Measurements from ENCODE around the gene TMEM132C. TPM values are rescaled to one million over a fixed set of nuclear protein-coding genes. Genes with fewer than 3 reads are reported as not detected.

Gene TMEM132C
- total and polyA plus RNA-seq, 2 of the 8 experiments (the other 6 are each of a cell fraction or from before 2014, with no cell fraction given): 0.23 to 0.76 TPM

DNA sequence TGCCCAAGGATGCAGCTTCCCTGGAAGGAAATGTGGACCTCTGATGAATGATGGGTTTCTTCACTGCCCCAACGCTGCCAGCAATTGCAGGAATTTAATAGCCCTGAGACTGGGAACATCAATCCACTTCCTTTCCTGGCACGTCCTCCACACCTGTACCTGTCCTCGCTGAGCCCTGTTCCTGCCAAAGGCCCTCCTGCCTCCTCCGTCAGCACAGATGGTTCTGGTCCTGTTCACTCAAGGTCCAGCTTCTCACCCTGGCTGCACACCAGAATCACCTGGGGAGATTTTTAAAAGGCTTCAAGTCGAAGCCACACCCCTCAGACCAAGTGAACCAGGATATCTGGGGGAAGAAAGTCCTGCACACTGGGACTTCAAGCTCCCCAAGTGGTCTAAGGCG lies 38.4 kb upstream of the TMEM132C start:
- Histone ChIP-seq H3K79me2 (ENCODE audit: control insufficient read depth in 1 of 2, insufficient read depth in 2 of 2, low read length in 2 of 2) (no peaks in the 10 kb centered on the region; a peak in 1 of 4 replicates), H2AK5ac (ENCODE audit: low read depth, low read length) (no peak overlapping the region), H3K4me1 (replicated peaks in 1 of 4; ENCODE audit: control insufficient read depth in 3 of 4, insufficient read depth in 4 of 4, low read length in 3 of 4) (peaks cover 0 to 5% (median 3%) of the 10 kb centered on the region in 4 experiments; a peak in 3 of 7 replicates), H4K91ac (replicated peaks; ENCODE audit: insufficient read length, low read length) (no peak overlapping the region), H3K27ac (ENCODE audit: low read depth, low read length) (no peak overlapping the region), H4K20me1 (replicated peaks in 1 of 2; ENCODE audit: control insufficient read depth in 1 of 2, insufficient read depth in 2 of 2, low read length in 2 of 2) (no peaks in the 10 kb centered on the region), H3K9me3 (ENCODE audit: insufficient read depth in 2 of 2, low read depth in 1 of 2, low read length in 1 of 2) (no peaks in the 10 kb centered on the region), H3K4me2 (ENCODE audit: insufficient read depth in 1 of 2, low read depth in 2 of 2, low read length in 2 of 2) (no peak overlapping the region), H3K36me3 (ENCODE audit: control insufficient read depth in 2 of 4, insufficient read depth in 4 of 4, low read length in 3 of 4) (no peaks in the 10 kb centered on the region), H3K79me1 (ENCODE audit: low read depth, low read length) (no peaks in the 10 kb centered on the region), H3K56ac (replicated peaks; ENCODE audit: insufficient read length, low read depth, low read length) (no peak overlapping the region), H3K9ac (replicated peaks in 1 of 4; ENCODE audit: extremely low read depth in 1 of 4, low read depth in 3 of 4, low read length in 3 of 4) (no peak overlapping the region), H3K4me3 (ENCODE audit: extremely low read depth in 1 of 4, insufficient read depth in 2 of 4, low read depth in 3 of 4, low read length in 4 of 4) (no peak overlapping the region), H3K4ac (replicated peaks; ENCODE audit: insufficient read length, low read depth, low read length) (no peak overlapping the region), H4K8ac (ENCODE audit: extremely low read depth, insufficient read depth, low read length) (no peak overlapping the region), H2BK12ac (ENCODE audit: low read depth, low read length) (no peak overlapping the region), H2AFZ (ENCODE audit: low read length) (no peak overlapping the region), H3K14ac (ENCODE audit: insufficient read length) (no peak overlapping the region), H4K5ac (ENCODE audit: insufficient read length, low read depth, low read length) (no peak overlapping the region), H3K18ac (ENCODE audit: extremely low read depth, low read length) (no peak overlapping the region), H3K23ac (ENCODE audit: insufficient read length) (no peak overlapping the region), H2BK20ac (ENCODE audit: low read length) (no peak overlapping the region), H2BK120ac (replicated peaks; ENCODE audit: low read depth, low read length) (no peak overlapping the region), H2BK15ac (ENCODE audit: low read length) (no peak overlapping the region), H2BK5ac (ENCODE audit: low read depth, low read length) (no peak overlapping the region), H3K23me2 (ENCODE audit: low read depth, low read length) (no peaks in the 10 kb centered on the region), H3K27me3 (replicated peaks in 1 of 4; ENCODE audit: control insufficient read depth in 3 of 4, extremely low read depth in 1 of 4, insufficient read depth in 3 of 4, low read length in 3 of 4) (no peaks in the 10 kb centered on the region)
- WGBS, 2 experiments (ENCODE audit: extremely low coverage in 1 of 2, insufficient coverage in 1 of 2, insufficient read length in 1 of 2, insufficient replicate concordance in 2 of 2, low coverage in 1 of 2, low lambda C conversion rate in 2 of 2, missing lambda C conversion rate in 1 of 2): 89% methylated on average over 6 of the region's 6 CpGs; no CpG with 5 or more reads in 1 of the 2 experiments
- POLR2A ChIA-PET (ENCODE audit: partially characterized antibody): no interaction called here
- FAIRE-seq (no peak), DNase-seq (ENCODE audit: low read depth in 1 of 2, low spot score in 2 of 2) (no peak)
- CTCF ChIA-PET (ENCODE audit: partially characterized antibody): interaction anchor here (0.6 to 1.2 kb wide), 5 partner anchors 15 to 537 kb away, joined by 3 to 4 read pairs (median 3); no protein-coding TSS in a partner anchor
- TF ChIP-seq SP4 (IDR thresholded peaks at IDR 0.05; ENCODE audit: low read length): no peak
- no peak for TF ChIP-seq E2F6 (IDR thresholded peaks at IDR 0.05)
- no peak for TF ChIP-seq SRF (IDR thresholded peaks at IDR 0.05; ENCODE audit: low read depth, low read length)
- TF ChIP-seq KDM5A (IDR thresholded peaks at IDR 0.05; ENCODE audit: low read length): no peak
- TF ChIP-seq ATF3 (IDR thresholded peaks at IDR 0.05; ENCODE audit: insufficient read depth, low read depth, low read length): no peak
- TF ChIP-seq TAF1 (IDR thresholded peaks at IDR 0.05; ENCODE audit: low read depth, low read length): no peak
